ENCODE data around the gene TMEM61. TPM values are rescaled to one million over a fixed set of nuclear protein-coding genes. Genes with fewer than 3 reads are reported as not detected.

The TMEM61 gene
- total RNA-seq, 2 experiments from 2014 or later, result not detected

GRCh38 chr1:55034476-55035133 is 54.2 kb downstream of the TMEM61 start:
- Mint-ChIP-seq H3K27me3 (ENCODE audit: low read depth) (peaks cover 49% of the 10 kb centered on the region), H3K27ac (no peak overlapping the region), H3K36me3 (ENCODE audit: low read depth) (no peaks in the 10 kb centered on the region), H3K4me1 (ENCODE audit: low read depth) (no peaks in the 10 kb centered on the region), H3K4me3 (no peak overlapping the region), H3K9me3 (ENCODE audit: insufficient read depth) (no peaks in the 10 kb centered on the region)
- ChIA-PET POLR2A (no interaction called here), CTCF (no interaction called here)
- ATAC-seq (no peak), DNase-seq (no peak)

DNA sequence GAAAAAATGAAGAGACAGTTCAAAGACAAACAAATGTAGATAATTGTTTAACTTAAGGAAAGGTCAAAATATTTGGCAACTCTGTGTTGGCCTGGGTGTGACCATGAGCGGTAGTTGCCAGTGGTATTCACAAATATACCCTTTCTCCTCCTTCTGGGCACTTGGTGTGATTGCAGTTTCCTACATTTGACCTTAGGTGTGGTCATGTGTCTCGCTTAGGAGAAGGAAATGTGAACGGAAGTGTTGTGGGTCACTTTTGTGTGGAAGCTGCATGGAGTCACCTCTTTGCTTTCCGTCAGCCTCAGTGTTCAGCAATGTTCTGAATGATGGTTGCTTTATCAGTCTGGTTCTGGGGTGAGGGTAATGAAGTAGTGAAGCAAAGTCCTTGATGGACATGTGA is 55.5 kb downstream of the TMEM61 start:
- Mint-ChIP-seq H3K27ac (no peak overlapping the region), H3K4me3 (no peak overlapping the region), H3K27me3 (ENCODE audit: low read depth) (peaks cover 61% of the 10 kb centered on the region), H3K4me1 (ENCODE audit: low read depth) (no peaks in the 10 kb centered on the region), H3K36me3 (ENCODE audit: low read depth) (no peaks in the 10 kb centered on the region), H3K9me3 (ENCODE audit: insufficient read depth) (no peaks in the 10 kb centered on the region)
- ChIA-PET POLR2A (no interaction called here), CTCF (interaction anchor here (1.0 kb wide), 1 partner anchor 91 kb away, joined by 3 read pairs; no protein-coding TSS in a partner anchor)
- DNase-seq (no peak), ATAC-seq (no peak)

DNA sequence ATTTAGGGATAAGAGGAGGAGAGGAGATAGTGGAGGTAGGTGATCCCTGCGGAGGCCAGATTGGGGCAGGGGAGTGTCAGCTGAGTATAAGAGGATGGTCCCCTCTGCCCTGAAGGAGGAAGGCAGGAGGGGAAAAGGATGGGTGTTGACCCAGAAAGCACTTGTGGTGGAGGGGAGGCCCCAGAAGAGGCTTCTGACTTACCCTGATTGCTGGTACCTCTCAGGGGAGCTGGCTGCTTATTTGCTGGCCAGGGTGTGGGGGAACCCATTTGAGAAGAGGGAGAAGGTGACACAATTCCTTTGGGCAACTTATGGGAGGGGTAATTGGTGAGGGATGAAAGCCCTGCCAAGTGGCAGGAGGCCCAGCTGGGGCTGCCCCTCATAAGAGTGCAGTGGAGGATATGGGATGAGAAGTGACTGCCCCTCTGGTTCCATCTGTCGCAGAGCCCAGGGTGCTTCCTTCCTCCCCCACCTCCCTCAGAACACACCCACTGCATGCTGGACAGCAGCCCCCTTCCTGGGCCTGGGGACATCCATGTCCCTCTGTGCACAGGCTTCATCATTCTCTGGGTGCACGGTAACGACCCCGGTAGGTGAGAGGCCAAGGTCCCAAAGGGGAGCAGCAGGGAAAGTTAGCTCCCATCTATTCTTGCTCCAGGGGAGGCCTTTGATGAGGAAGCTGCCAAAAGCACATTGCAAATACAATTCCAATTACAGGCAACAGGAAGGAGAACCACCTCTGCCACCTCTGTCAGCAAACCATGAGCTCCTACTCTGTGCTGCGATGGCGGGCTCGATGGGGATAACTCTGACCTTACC is 57.5 kb downstream of the TMEM61 start:
- Mint-ChIP-seq H3K27me3 (ENCODE audit: low read depth) (peaks cover 62% of the 10 kb centered on the region), H3K4me1 (ENCODE audit: low read depth) (no peaks in the 10 kb centered on the region), H3K9me3 (ENCODE audit: insufficient read depth) (no peaks in the 10 kb centered on the region), H3K36me3 (ENCODE audit: low read depth) (no peaks in the 10 kb centered on the region), H3K4me3 (no peak overlapping the region), H3K27ac (no peak overlapping the region)
- POLR2A ChIA-PET, result no interaction called here
- ATAC-seq (no peak), DNase-seq (no peak)
- CTCF ChIA-PET, result interaction anchor here (0.7 to 1.5 kb wide), 2 partner anchors 16 to 239 kb away, joined by 3 to 4 read pairs; no protein-coding TSS in a partner anchor

- Mint-ChIP-seq H3K27me3 (ENCODE audit: low read depth) (peaks cover 59% of the 10 kb centered on the region), H3K27ac (no peak overlapping the region), H3K4me1 (ENCODE audit: low read depth) (no peaks in the 10 kb centered on the region), H3K36me3 (ENCODE audit: low read depth) (no peaks in the 10 kb centered on the region), H3K4me3 (no peak overlapping the region), H3K9me3 (ENCODE audit: insufficient read depth) (no peaks in the 10 kb centered on the region)
- ATAC-seq (no peak), DNase-seq (no peak)
- ChIA-PET CTCF (interaction anchor here (0.7 to 1.5 kb wide), 2 partner anchors 16 to 239 kb away, joined by 3 to 4 read pairs; no protein-coding TSS in a partner anchor), POLR2A (no interaction called here)
These were observed 58.1 kb downstream of the TMEM61 start for GRCh38 chr1:55038552-55038838.

DNA sequence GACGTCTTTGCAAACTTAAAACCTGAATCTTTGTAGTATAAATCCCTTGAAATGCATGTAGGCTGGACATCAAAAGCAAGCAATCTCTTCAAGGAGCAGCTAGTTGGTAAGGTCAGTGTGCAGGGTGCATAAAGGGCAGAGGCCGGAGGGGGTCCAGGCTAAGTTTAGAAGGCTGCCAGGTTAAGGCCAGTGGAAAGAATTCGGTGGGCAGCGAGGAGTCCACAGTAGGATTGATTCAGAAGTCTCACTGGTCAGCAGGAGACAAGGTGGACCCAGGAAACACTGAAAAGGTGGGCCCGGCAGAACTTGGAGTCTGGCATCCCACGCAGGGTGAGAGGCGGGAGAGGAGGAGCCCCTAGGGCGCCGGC is 58.5 kb downstream of the TMEM61 start:
- Mint-ChIP-seq H3K9me3 (ENCODE audit: insufficient read depth) (no peaks in the 10 kb centered on the region), H3K36me3 (ENCODE audit: low read depth) (no peaks in the 10 kb centered on the region), H3K4me1 (ENCODE audit: low read depth) (no peaks in the 10 kb centered on the region), H3K4me3 (no peak overlapping the region), H3K27me3 (ENCODE audit: low read depth) (peaks cover 58% of the 10 kb centered on the region), H3K27ac (no peak overlapping the region)
- ChIA-PET POLR2A (no interaction called here), CTCF (interaction anchor here (0.7 to 1.5 kb wide), 2 partner anchors 17 to 238 kb away, joined by 3 to 4 read pairs; no protein-coding TSS in a partner anchor)
- ATAC-seq, result no peak
- DNase-seq, result no peak

- CTCF ChIA-PET, result interaction anchor here (1.5 kb wide), 1 partner anchor 238 kb away, joined by 3 read pairs; no protein-coding TSS in a partner anchor
- H3K4me1 Mint-ChIP-seq (ENCODE audit: low read depth), result no peaks in the 10 kb centered on the region
- H3K4me3 Mint-ChIP-seq, result no peak within 1 kb of the TSS
- DNase-seq (no peak), ATAC-seq (peak; percentile 31)
- POLR2A ChIA-PET, result no interaction called here
- H3K27me3 Mint-ChIP-seq (ENCODE audit: low read depth), result peaks cover 58% of the 10 kb centered on the region
- no peaks in the 10 kb centered on the region for H3K36me3 Mint-ChIP-seq (ENCODE audit: low read depth)
- H3K27ac Mint-ChIP-seq, result no peak within 1 kb of the TSS
- H3K9me3 Mint-ChIP-seq (ENCODE audit: insufficient read depth), result no peaks in the 10 kb centered on the region
These were observed 59.1 kb downstream of the TMEM61 start, which contains the start of gene PCSK9 for GRCh38 chr1:55039342-55040082. Gene PCSK9 (plus strand): TSS chr1:55039548. CDS start chr1:55039838, 290 bp downstream.

DNA sequence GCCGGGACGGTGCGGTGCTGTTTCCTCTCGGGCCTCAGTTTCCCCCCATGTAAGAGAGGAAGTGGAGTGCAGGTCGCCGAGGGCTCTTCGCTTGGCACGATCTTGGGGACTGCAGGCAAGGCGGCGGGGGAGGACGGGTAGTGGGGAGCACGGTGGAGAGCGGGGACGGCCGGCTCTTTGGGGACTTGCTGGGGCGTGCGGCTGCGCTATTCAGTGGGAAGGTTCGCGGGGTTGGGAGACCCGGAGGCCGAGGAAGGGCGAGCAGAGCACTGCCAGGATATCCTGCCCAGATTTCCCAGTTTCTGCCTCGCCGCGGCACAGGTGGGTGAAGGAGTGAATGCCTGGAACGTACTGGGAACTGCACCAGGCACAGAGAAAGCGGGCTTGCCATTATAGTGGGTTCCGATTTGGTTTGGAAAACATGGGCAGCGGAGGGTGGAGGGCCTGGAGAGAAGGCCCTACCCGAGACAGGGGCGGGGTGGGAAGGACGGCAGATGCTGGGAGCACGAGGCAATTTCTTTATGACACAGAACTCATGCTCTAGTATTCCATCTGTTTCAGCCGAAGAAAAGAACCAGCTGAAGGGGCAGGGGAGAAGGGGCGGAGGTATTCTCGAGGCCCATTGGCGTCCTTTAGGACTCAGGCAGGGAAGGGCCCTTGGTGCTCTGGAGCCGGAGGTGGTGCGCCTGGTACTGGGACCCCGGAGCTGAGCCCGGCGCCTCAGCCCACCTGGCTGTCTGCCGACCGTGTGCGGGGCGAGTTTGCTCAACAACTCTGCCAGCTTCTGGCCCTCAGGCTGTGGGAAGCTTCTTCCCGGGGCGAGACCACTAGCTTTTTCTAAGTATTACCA is 59.9 kb downstream of the TMEM61 start:
- ChIA-PET POLR2A (no interaction called here), CTCF (no interaction called here)
- Mint-ChIP-seq H3K27me3 (ENCODE audit: low read depth) (peaks cover 58% of the 10 kb centered on the region), H3K36me3 (ENCODE audit: low read depth) (no peaks in the 10 kb centered on the region), H3K4me1 (ENCODE audit: low read depth) (no peaks in the 10 kb centered on the region), H3K9me3 (ENCODE audit: insufficient read depth) (no peaks in the 10 kb centered on the region), H3K4me3 (no peak overlapping the region), H3K27ac (no peak overlapping the region)
- ATAC-seq (no peak), DNase-seq (no peak)

DNA sequence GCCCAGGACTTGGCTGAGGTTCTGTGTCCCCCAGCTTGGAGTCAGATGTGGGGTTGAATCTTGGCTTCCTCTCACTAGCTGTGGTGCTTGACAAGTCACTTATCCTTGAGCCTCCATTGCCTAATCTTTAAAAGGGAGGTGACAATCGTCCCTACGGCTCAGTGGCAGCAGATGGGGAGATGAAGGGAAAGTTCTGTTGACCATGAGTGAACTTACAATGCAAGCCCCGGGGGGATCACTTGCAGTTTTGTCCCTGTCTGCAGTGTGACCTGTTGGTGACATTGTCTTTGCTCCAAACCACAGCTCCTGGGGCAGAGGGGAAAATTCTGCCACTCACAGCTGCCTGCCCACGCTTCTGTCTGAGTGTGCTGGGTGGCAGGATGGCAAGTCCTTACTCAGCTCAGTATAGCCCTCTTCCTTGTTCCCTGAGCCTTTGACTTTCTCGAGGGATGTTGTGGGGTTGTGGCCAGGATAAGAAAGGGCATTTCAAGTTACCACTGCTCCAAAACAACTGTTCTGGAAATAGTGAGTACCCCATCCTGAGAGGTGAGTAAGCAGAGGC is 60.6 kb downstream of the TMEM61 start:
- Mint-ChIP-seq H3K36me3 (ENCODE audit: low read depth) (no peaks in the 10 kb centered on the region), H3K9me3 (ENCODE audit: insufficient read depth) (no peaks in the 10 kb centered on the region), H3K4me3 (no peak overlapping the region), H3K27ac (no peak overlapping the region), H3K4me1 (ENCODE audit: low read depth) (no peaks in the 10 kb centered on the region), H3K27me3 (ENCODE audit: low read depth) (peaks cover 54% of the 10 kb centered on the region)
- ChIA-PET CTCF (no interaction called here), POLR2A (no interaction called here)
- no peak for ATAC-seq
- no peak for DNase-seq

GRCh38 chr1:55041613-55042012 is 61.2 kb downstream of the TMEM61 start:
- POLR2A ChIA-PET, result no interaction called here
- Mint-ChIP-seq H3K4me1 (ENCODE audit: low read depth) (no peaks in the 10 kb centered on the region), H3K27ac (no peak overlapping the region), H3K27me3 (ENCODE audit: low read depth) (peaks cover 49% of the 10 kb centered on the region), H3K9me3 (ENCODE audit: insufficient read depth) (no peaks in the 10 kb centered on the region), H3K4me3 (no peak overlapping the region), H3K36me3 (ENCODE audit: low read depth) (no peaks in the 10 kb centered on the region)
- DNase-seq, result no peak
- no peak for ATAC-seq
- CTCF ChIA-PET, result no interaction called here

Data from activated CD8-positive, alpha-beta T cell treated with anti-CD3 and anti-CD28 coated beads, Interleukin-2, amount 10 ng/mL, durations not matched to agents 7 days and 5 days (primary cell).